Common myeloid progenitor, CD34-positive (primary cell): ENCODE measurements around the gene MRPS5.
"Not testable (repeated sequence)": the region's sequence is repeated elsewhere in the genome, so short reads cannot be mapped to it uniquely, and the experiment has no call there.

Experiments used
- CTCF ChIA-PET: fragments of 350-600 bp; sonication (Branson Sonifier 250); formaldehyde crosslinking; loops from one replicate; lab custom pipeline; 2021; ENCODE audit warnings: antibody characterized with exemption; lab: Charles Lee
- POLR2A ChIA-PET: fragments of 350-600 bp; sonication (Branson Sonifier 250); formaldehyde crosslinking; loops from one replicate; lab custom pipeline; 2021; ENCODE audit warnings: antibody characterized with exemption; lab: Charles Lee
- DNase-seq, 3 donors: peaks; one replicate each; pipeline versions ENCODE4 v3.0.0 to v3.0.0-alpha.2; 2013
- H3K27ac ChIP-seq, 2 experiments: 1 replicate in 1 of 2; 2 replicates in 1 of 2; pipeline ENCODE4 v1.7.0; 2013; ENCODE audit warnings: inconsistent platforms in 2 of 2, low read length in 2 of 2, mild to moderate bottlenecking in 2 of 2, low read depth in 1 of 2, moderate library complexity in 1 of 2; ENCODE audit not compliant: severe bottlenecking in 2 of 2, insufficient read depth in 1 of 2, poor library complexity in 1 of 2
- H3K27me3 ChIP-seq, 5 experiments: replicated peaks in 2 of 5; 1 replicate in 3 of 5; 2 replicates in 2 of 5; pipeline versions ENCODE4 v1.6.1 to v1.7.0; 2013; ENCODE audit warnings: low read length in 4 of 5, mild to moderate bottlenecking in 2 of 5, moderate library complexity in 2 of 5, inconsistent platforms in 1 of 5; ENCODE audit not compliant: insufficient read depth in 5 of 5, control insufficient read depth in 4 of 5
- H3K36me3 ChIP-seq, 4 experiments: 1 replicate in 2 of 4; 2 replicates in 2 of 4; pipeline versions ENCODE4 v1.6.1 to v1.7.0; 2013; ENCODE audit warnings: low read length in 3 of 4, control low read depth in 1 of 4, mild to moderate bottlenecking in 1 of 4; ENCODE audit not compliant: control insufficient read depth in 4 of 4, insufficient read depth in 4 of 4
- H3K4me1 ChIP-seq, 4 experiments: 1 replicate in 3 of 4; 2 replicates in 1 of 4; pipeline versions ENCODE4 v1.6.1 to v1.7.1; 2013; ENCODE audit warnings: low read length in 3 of 4, mild to moderate bottlenecking in 3 of 4, control low read depth in 1 of 4, inconsistent platforms in 1 of 4, moderate library complexity in 1 of 4; ENCODE audit not compliant: control insufficient read depth in 4 of 4, insufficient read depth in 4 of 4; ENCODE audit errors: control extremely low read depth in 1 of 4
- H3K4me3 ChIP-seq, 7 experiments: 1 replicate in 4 of 7; 2 replicates in 3 of 7; pipeline versions ENCODE4 v1.5.1 to v1.7.0; 2013; ENCODE audit warnings: mild to moderate bottlenecking in 7 of 7, low read length in 6 of 7, moderate library complexity in 6 of 7, inconsistent platforms in 2 of 7, low read depth in 2 of 7, control low read depth in 1 of 7; ENCODE audit not compliant: insufficient read depth in 4 of 7, control insufficient read depth in 1 of 7; ENCODE audit errors: extremely low read depth in 1 of 7
- H3K9me3 ChIP-seq, 5 experiments: 1 replicate in 4 of 5; 2 replicates in 1 of 5; pipeline versions ENCODE4 v1.6.1 to v1.7.1; 2013; ENCODE audit warnings: low read length in 4 of 5, mild to moderate bottlenecking in 2 of 5, inconsistent platforms in 1 of 5, low read depth in 1 of 5, moderate library complexity in 1 of 5; ENCODE audit not compliant: control insufficient read depth in 4 of 5, insufficient read depth in 2 of 5; ENCODE audit errors: control extremely low read depth in 1 of 5
- WGBS: methylation state at CpG from one replicate; pipeline ENCODE4 v1.1.5; 2013; ENCODE audit not compliant: insufficient coverage; 5-methylcytosine and 5-hydroxymethylcytosine counted together

The MRPS5 gene

DNA sequence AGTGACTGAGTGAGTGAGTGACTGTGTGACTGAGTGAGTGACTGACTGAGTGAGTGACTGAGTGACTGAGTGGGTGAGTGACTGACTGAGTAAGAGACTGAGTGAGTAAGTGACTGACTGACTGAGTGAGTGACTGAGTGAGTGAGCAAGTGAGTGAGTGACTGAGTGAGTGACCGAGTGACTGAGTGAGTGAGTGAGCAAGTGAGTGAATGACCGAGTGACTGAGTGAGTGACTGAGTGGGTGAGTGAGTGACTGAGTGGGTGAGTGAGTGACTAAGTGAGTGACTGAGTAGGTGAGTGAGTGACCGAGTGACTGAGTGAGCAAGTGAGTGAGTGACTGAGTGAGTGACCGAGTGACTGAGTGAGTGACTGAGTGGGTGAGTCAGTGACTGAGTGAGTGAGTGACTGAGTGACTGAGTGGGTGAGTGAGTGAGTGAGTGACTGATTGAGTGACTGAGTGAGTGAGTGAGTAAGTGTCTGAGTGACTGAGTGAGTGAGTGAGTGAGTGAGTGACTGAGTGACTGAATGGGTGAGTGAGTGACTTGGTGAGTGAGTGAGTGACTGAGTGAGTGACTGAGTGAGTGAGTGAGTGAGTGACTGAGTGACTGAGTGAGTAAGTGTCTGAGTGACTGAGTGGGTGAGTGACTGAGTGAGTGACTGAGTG lies 82.8 kb downstream of the MRPS5 start:
- no peak overlapping the region for H3K4me3 ChIP-seq
- ChIA-PET CTCF (no interaction called here), POLR2A (no interaction called here)
- H3K36me3 ChIP-seq: no peaks in the 10 kb centered on the region
- H3K27me3 ChIP-seq: peaks cover 0 to 6% (median 0%) of the 10 kb centered on the region in 5 experiments
- H3K4me1 ChIP-seq: peaks cover 0 to 9% (median 6%) of the 10 kb centered on the region in 4 experiments
- 100% methylated on average over 4 of the region's 4 CpGs for WGBS
- no peaks in the 10 kb centered on the region for H3K9me3 ChIP-seq
- peak in 2 of 3 donors; percentile 24 to 31 for DNase-seq
- H3K27ac ChIP-seq: no peak overlapping the region

DNA sequence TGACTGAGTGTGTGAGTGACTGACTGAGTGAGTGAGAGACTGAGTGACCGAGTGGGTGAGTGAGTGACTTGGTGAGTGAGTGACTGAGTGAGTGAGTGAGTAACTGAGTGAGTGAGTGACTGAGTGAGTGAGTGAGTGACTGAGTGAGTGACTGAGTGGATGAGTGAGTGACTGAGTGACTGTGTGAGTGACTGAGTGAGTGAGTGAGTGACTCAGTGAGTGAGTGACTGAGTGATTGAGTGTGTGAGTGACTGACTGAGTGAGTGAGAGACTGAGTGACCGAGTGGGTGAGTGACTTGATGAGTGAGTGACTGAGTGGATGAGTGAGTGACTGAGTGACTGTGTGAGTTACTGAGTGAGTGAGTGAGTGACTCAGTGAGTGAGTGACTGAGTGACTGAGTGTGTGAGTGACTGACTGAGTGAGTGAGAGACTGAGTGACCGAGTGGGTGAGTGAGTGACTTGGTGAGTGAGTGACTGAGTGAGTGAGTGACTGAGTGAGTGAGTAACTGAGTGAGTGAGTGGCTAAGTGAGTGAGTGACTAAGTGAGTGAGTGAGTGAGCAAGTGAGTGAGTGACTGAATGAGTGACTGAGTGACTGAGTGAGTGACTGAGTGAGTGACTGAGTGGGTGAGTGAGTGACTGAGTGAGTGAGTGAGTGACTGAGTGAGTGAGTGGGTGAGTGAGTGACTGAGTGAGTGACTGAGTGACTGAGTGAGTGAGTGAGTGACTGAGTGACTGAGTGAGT lies 83.6 kb downstream of the MRPS5 start:
- H3K9me3 ChIP-seq, H3K4me3 ChIP-seq, H3K27me3 ChIP-seq, H3K4me1 ChIP-seq, CTCF ChIA-PET, H3K36me3 ChIP-seq, H3K27ac ChIP-seq, POLR2A ChIA-PET: not testable (repeated sequence)
- peak in 2 of 3 donors; percentile 19 to 21 for DNase-seq
- 96% methylated on average over 3 of the region's 3 CpGs for WGBS

DNA sequence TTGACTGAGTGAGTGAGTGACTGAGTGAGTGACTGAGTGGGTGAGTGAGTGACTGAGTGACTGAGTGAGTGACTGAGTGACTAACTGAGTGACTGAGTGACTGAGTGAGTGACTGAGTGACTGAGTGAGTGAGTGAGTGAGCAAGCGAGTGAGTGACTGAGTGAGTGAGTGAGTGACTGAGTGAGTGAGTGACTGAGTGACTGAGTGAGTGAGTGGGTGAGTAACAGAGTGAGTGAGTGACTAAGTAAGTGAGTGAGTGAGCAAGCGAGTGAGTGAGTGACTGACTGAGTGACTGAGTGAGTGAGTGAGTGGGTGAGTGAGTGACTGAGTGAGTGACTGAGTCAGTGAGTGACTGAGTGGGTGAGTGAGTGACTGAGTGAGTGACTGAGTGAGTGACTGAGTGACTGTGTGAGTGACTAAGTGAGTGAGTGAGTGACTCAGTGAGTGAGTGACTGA lies 84.2 kb downstream of the MRPS5 start:
- Histone ChIP-seq H3K4me1 (no peaks in the 10 kb centered on the region), H3K36me3 (no peaks in the 10 kb centered on the region), H3K27ac (no peak overlapping the region), H3K27me3 (peaks cover 0 to 4% (median 0%) of the 10 kb centered on the region in 5 experiments), H3K9me3 (no peaks in the 10 kb centered on the region), H3K4me3 (no peak overlapping the region)
- peak in 2 of 3 donors; percentile 25 to 34 for DNase-seq
- WGBS: 100% methylated on average over 2 of the region's 2 CpGs
- ChIA-PET CTCF (no interaction called here), POLR2A (no interaction called here)

DNA sequence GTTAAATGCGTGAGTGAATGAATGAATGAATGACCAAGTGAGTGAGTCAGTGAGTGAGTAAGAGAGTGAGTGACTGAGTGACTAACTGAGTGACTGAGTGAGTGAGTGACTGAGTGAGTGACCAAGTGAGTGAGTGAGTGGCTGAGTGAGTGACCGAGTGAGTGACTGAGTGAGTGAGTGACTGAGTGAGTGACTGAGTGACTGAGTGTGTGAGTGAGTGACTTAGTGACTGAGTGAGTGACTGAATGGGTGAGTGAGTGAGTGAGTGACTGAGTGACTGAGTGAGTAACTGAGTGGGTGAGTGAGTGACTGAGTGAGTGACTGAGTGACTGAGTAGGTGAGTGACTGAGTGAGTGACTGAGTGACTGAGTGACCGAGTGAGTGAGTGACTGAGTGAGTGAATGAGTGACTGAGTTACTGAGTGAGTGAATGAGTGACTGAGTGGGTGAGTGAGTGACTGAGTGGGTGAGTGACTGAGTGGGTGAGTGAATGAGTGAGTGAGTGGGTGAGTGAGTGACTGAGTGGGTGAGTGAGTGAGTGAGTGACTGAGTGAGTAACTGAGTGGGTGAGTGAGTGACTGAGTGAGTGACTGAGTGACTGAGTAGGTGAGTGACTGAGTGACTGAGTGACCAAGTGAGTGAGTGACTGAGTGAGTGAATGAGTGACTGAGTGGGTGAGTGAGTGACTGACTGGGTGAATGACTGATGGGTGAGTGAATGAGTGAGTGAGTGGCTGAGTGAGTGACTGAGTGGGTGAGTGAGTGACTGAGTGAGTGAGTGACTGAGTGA lies 84.8 kb downstream of the MRPS5 start:
- no peaks in the 10 kb centered on the region for H3K4me1 ChIP-seq
- DNase-seq: peak in 2 of 3 donors; percentile 22 to 32
- POLR2A ChIA-PET: no interaction called here

More for the DNA sequence above, 84.8 kb downstream of the MRPS5 start:
- Histone ChIP-seq H3K27me3 (peaks cover 0 to 4% (median 3%) of the 10 kb centered on the region in 5 experiments), H3K4me3 (no peak overlapping the region), H3K36me3 (no peaks in the 10 kb centered on the region), H3K9me3 (no peaks in the 10 kb centered on the region), H3K27ac (no peak overlapping the region)
- WGBS: 100% methylated on average over 3 of the region's 3 CpGs
- CTCF ChIA-PET: no interaction called here
